GM10847 (cell line): ENCODE data around the gene MRTFA.
A peak's percentile ranks its signal among the peaks of the same experiment; 100 is the strongest.

Experiments used
- POLR2A ChIP-seq: IDR thresholded peaks from 2 replicates; pipeline ENCODE4 v1.6.1; 2011; ENCODE audit not compliant: insufficient read length; ENCODE audit errors: extremely low read depth

The MRTFA gene

GRCh38 chr22:40636380-40637182, at the start of gene MRTFA:
TSS of gene MRTFA (minus strand) at chr22:40636719.
- peak; percentile 73 for TF ChIP-seq POLR2A

- no peak for TF ChIP-seq POLR2A
Observed at GRCh38 chr22:40685406-40685805, 48.9 kb upstream of the MRTFA start.

- TF ChIP-seq POLR2A = no peak
Observed at GRCh38 chr22:40684728-40685127, 48.2 kb upstream of the MRTFA start.

GRCh38 chr22:40681451-40681850, 44.9 kb upstream of the MRTFA start:
- no peak for TF ChIP-seq POLR2A

GRCh38 chr22:40680819-40681183, 44.3 kb upstream of the MRTFA start:
- no peak for TF ChIP-seq POLR2A

- TF ChIP-seq POLR2A = no peak
Observed at GRCh38 chr22:40679964-40680818, 43.7 kb upstream of the MRTFA start.

GRCh38 chr22:40679249-40679963, 42.9 kb upstream of the MRTFA start, which contains the start of gene MCHR1:
TSS of gene MCHR1 (plus strand) at chr22:40679484. CDS start at chr22:40679653, 169 bp downstream.
- no peak for TF ChIP-seq POLR2A

- no peak for TF ChIP-seq POLR2A
Observed at GRCh38 chr22:40678493-40679248, 42.2 kb upstream of the MRTFA start.

GRCh38 chr22:40676644-40677043, 40.1 kb upstream of the MRTFA start:
- no peak for TF ChIP-seq POLR2A

GRCh38 chr22:40674274-40674673, 37.8 kb upstream of the MRTFA start:
- no peak for TF ChIP-seq POLR2A

GRCh38 chr22:40673017-40673416, 36.5 kb upstream of the MRTFA start:
- TF ChIP-seq POLR2A = no peak

- TF ChIP-seq POLR2A = no peak
Observed at GRCh38 chr22:40671796-40672360, 35.4 kb upstream of the MRTFA start.

- no peak for TF ChIP-seq POLR2A
Observed at GRCh38 chr22:40671369-40671768, 34.9 kb upstream of the MRTFA start.

- TF ChIP-seq POLR2A = no peak
Observed at GRCh38 chr22:40670058-40670457, 33.5 kb upstream of the MRTFA start.
